ENCODE results near the gene DIAPH2.
A peak's percentile ranks its signal among the peaks of the same experiment; 100 is the strongest.

DIAPH2 gene

GRCh38 chrX:96682516-96682915 lies 2.1 kb upstream of the DIAPH2 start:
- no peak overlapping the region for H3K4me2 ChIP-seq (ENCODE audit: low read depth, low read length)
- H3K27me3 ChIP-seq (replicated peaks; ENCODE audit: insufficient read depth, low read length): no peaks in the 10 kb centered on the region
- TF ChIP-seq EZH2 (optimal IDR thresholded peaks at IDR 0.05; ENCODE audit: low read depth, low read length) (no peak), CTCF (IDR thresholded peaks at IDR 0.05; ENCODE audit: low read length) (no peak)
- no peak for DNase-seq
- no peak overlapping the region for H3K4me3 ChIP-seq (ENCODE audit: low read length)
- no peaks in the 10 kb centered on the region for H3K36me3 ChIP-seq (replicated peaks; ENCODE audit: insufficient read depth, low read length)
- H3K79me2 ChIP-seq (ENCODE audit: low read length): peaks cover 11% of the 10 kb centered on the region
- H3K9me3 ChIP-seq (replicated peaks; ENCODE audit: insufficient read depth, low read length): no peaks in the 10 kb centered on the region
- H3K9me2 ChIP-seq (replicated peaks; ENCODE audit: insufficient read depth, low read length): no peaks in the 10 kb centered on the region
- H3K4me1 ChIP-seq (ENCODE audit: low read length): no peaks in the 10 kb centered on the region; the same call in 1 of the 2 replicates
- no peak overlapping the region for H3K9ac ChIP-seq (ENCODE audit: low read length)
- peaks cover 6% of the 10 kb centered on the region for H3F3A ChIP-seq (ENCODE audit: insufficient read depth, low read length)
- H4K20me1 ChIP-seq (ENCODE audit: insufficient read depth, low read length): no peaks in the 10 kb centered on the region
- H2AFZ ChIP-seq (ENCODE audit: low read length): no peak overlapping the region
- no peak overlapping the region for H3K27ac ChIP-seq (ENCODE audit: low read length)

- no peaks in the 10 kb centered on the region for H3K9me2 ChIP-seq (replicated peaks; ENCODE audit: insufficient read depth, low read length)
- no peaks in the 10 kb centered on the region for H3K9me3 ChIP-seq (replicated peaks; ENCODE audit: insufficient read depth, low read length)
- DNase-seq: no peak
- H3K27me3 ChIP-seq (replicated peaks; ENCODE audit: insufficient read depth, low read length): no peaks in the 10 kb centered on the region
- no peaks in the 10 kb centered on the region for H3K36me3 ChIP-seq (replicated peaks; ENCODE audit: insufficient read depth, low read length)
- H3F3A ChIP-seq (ENCODE audit: insufficient read depth, low read length): peaks cover 6% of the 10 kb centered on the region
- H4K20me1 ChIP-seq (ENCODE audit: insufficient read depth, low read length): no peaks in the 10 kb centered on the region
- peaks cover 19% of the 10 kb centered on the region for H3K79me2 ChIP-seq (ENCODE audit: low read length)
- peak overlapping the region; percentile 86; the same call in 1 of the 2 replicates for H3K4me2 ChIP-seq (ENCODE audit: low read depth, low read length)
- no peak for TF ChIP-seq EZH2 (optimal IDR thresholded peaks at IDR 0.05; ENCODE audit: low read depth, low read length)
- TF ChIP-seq EZH2phosphoT487 (IDR thresholded peaks at IDR 0.05; ENCODE audit: low read length): no peak
- no peak for TF ChIP-seq CTCF (IDR thresholded peaks at IDR 0.05; ENCODE audit: low read length)
- H3K4me1 ChIP-seq (ENCODE audit: low read length): no peaks in the 10 kb centered on the region; the same call in 1 of the 2 replicates
- H2AFZ ChIP-seq (ENCODE audit: low read length): peak overlapping the region; percentile 21; the same call in 1 of the 2 replicates
- H3K9ac ChIP-seq (ENCODE audit: low read length): no peak overlapping the region
- no peak overlapping the region for H3K27ac ChIP-seq (ENCODE audit: low read length)
- H3K4me3 ChIP-seq (ENCODE audit: low read length): peak overlapping the region; percentile 73
Measured at GRCh38 chrX:96683997-96684338, 674 bp upstream of the DIAPH2 start.

- H3K27ac ChIP-seq (ENCODE audit: low read length): peak overlapping the region; percentile 51; the same call in 1 of the 2 replicates
- no peak for TF ChIP-seq EZH2phosphoT487 (IDR thresholded peaks at IDR 0.05; ENCODE audit: low read length)
- TF ChIP-seq EZH2 (optimal IDR thresholded peaks at IDR 0.05; ENCODE audit: low read depth, low read length): no peak
- no peak for TF ChIP-seq CTCF (IDR thresholded peaks at IDR 0.05; ENCODE audit: low read length)
- H3K4me3 ChIP-seq (ENCODE audit: low read length): peak overlapping the region; percentile 73
- peak; percentile 57 for DNase-seq
- peaks cover 23% of the 10 kb centered on the region for H3K79me2 ChIP-seq (ENCODE audit: low read length)
- H3F3A ChIP-seq (ENCODE audit: insufficient read depth, low read length): peaks cover 6% of the 10 kb centered on the region
- no peaks in the 10 kb centered on the region; the same call in 1 of the 2 replicates for H3K4me1 ChIP-seq (ENCODE audit: low read length)
- no peaks in the 10 kb centered on the region for H3K27me3 ChIP-seq (replicated peaks; ENCODE audit: insufficient read depth, low read length)
- H3K9me3 ChIP-seq (replicated peaks; ENCODE audit: insufficient read depth, low read length): no peaks in the 10 kb centered on the region
- H3K36me3 ChIP-seq (replicated peaks; ENCODE audit: insufficient read depth, low read length): no peaks in the 10 kb centered on the region
- H3K9ac ChIP-seq (ENCODE audit: low read length): peak overlapping the region; percentile 61
- H4K20me1 ChIP-seq (ENCODE audit: insufficient read depth, low read length): no peaks in the 10 kb centered on the region
- peak overlapping the region; percentile 86 for H3K4me2 ChIP-seq (ENCODE audit: low read depth, low read length)
- peak overlapping the region; percentile 86 for H2AFZ ChIP-seq (ENCODE audit: low read length)
- H3K9me2 ChIP-seq (replicated peaks; ENCODE audit: insufficient read depth, low read length): no peaks in the 10 kb centered on the region
Measured at GRCh38 chrX:96685210-96686099, 813 bp downstream of the DIAPH2 start.
